ENCODE results near the gene PTRH2. TPM values are rescaled to one million over a fixed set of nuclear protein-coding genes. Genes with fewer than 3 reads are reported as not detected.

The PTRH2 gene
- total RNA-seq, 1 experiment from 2014 or later = 59.6 TPM

GRCh38 chr17:59727817-59728533 is 20.7 kb upstream of the PTRH2 start:
- Histone ChIP-seq H3K79me2 (ENCODE audit: insufficient read depth, low read length) (peaks cover 93% of the 10 kb centered on the region), H3K9ac (ENCODE audit: low read length) (no peak overlapping the region), H3K27me3 (ENCODE audit: insufficient read depth, low read length) (no peaks in the 10 kb centered on the region), H2AFZ (ENCODE audit: low read depth, low read length, poor library complexity, severe bottlenecking) (no peak overlapping the region), H4K20me1 (ENCODE audit: insufficient read depth) (peaks cover 9% of the 10 kb centered on the region), H3K4me3 (replicated peaks in 1 of 2; ENCODE audit: low read depth in 1 of 2, low read length in 2 of 2) (no peak overlapping the region), H3K9me3 (ENCODE audit: control insufficient read depth in 1 of 2, insufficient read depth in 1 of 2, low read depth in 1 of 2, low read length in 2 of 2) (no peaks in the 10 kb centered on the region), H3K27ac (ENCODE audit: low read depth, low read length) (no peak overlapping the region), H3K9me2 (ENCODE audit: insufficient read depth) (no peaks in the 10 kb centered on the region), H3K36me3 (ENCODE audit: control insufficient read depth in 1 of 2, insufficient read depth in 2 of 2, low read length in 2 of 2) (peaks cover 0 to 7% of the 10 kb centered on the region in 2 experiments; a peak in 1 of 4 replicates), H3K4me1 (ENCODE audit: control insufficient read depth in 1 of 2, insufficient read depth in 2 of 2, low read length in 2 of 2) (peaks cover 8 to 13% of the 10 kb centered on the region in 2 experiments), H3K4me2 (ENCODE audit: low read length) (no peak overlapping the region)
- ChIA-PET POLR2A (no interaction called here), RAD21 (ENCODE audit: low non-redundant PET in 1 of 2, low total read pairs in 2 of 2, uncharacterized antibody in 2 of 2, unreplicated experiment in 2 of 2) (no interaction called here), CTCF (no interaction called here)
- DNase-seq (ENCODE audit: low read depth, low spot score) (no peak), ATAC-seq (no peak)
- TF ChIP-seq ATF3 (IDR thresholded peaks at IDR 0.05) (no peak), POLR2AphosphoS5 (IDR thresholded peaks at IDR 0.05; ENCODE audit: low read depth, low read length) (no peak), CTCF (IDR thresholded peaks at IDR 0.05 in 2 of 3, conservative IDR thresholded peaks at IDR 0.05 in 1 of 3; ENCODE audit: borderline replicate concordance in 1 of 3, insufficient read depth in 1 of 3, low read depth in 2 of 3, low read length in 2 of 3) (no peak), FOSL1 (IDR thresholded peaks at IDR 0.05; ENCODE audit: low read depth) (no peak)
- BruUV-seq (replicated peaks) = no TSS peak
- intact Hi-C loops (cut with micrococcal nuclease) = no loop called here

- DNase-seq (ENCODE audit: low read depth, low spot score) = no peak
- H3K4me1 ChIP-seq (ENCODE audit: control insufficient read depth in 1 of 2, insufficient read depth in 2 of 2, low read length in 2 of 2) = peaks cover 8 to 13% of the 10 kb centered on the region in 2 experiments
- H3K4me2 ChIP-seq (ENCODE audit: low read length) = no peak overlapping the region
These were observed 18.5 kb upstream of the PTRH2 start for GRCh38 chr17:59725691-59726090.

More at GRCh38 chr17:59725691-59726090, 18.5 kb upstream of the PTRH2 start:
- no peak for ATAC-seq
- no peaks in the 10 kb centered on the region for H3K9me2 ChIP-seq (ENCODE audit: insufficient read depth)
- 0 out of 4 replicates have a peak, but pooled peaks cover 0 to 7% of the 10 kb centered on the region in 2 experiments for H3K36me3 ChIP-seq (ENCODE audit: control insufficient read depth in 1 of 2, insufficient read depth in 2 of 2, low read length in 2 of 2)
- peaks cover 95% of the 10 kb centered on the region for H3K79me2 ChIP-seq (ENCODE audit: insufficient read depth, low read length)
- POLR2A ChIA-PET = interaction anchor here (1.7 kb wide), 1 partner anchor 18 kb away, joined by 8 read pairs; the partner anchor contains the start of genes PTRH2 and VMP1
- H3K9ac ChIP-seq (ENCODE audit: low read length) = no peak overlapping the region
- intact Hi-C loops (cut with micrococcal nuclease) = no loop called here
- no peaks in the 10 kb centered on the region for H3K27me3 ChIP-seq (ENCODE audit: insufficient read depth, low read length)
- H3K27ac ChIP-seq (ENCODE audit: low read depth, low read length) = no peak overlapping the region
- no TSS peak for BruUV-seq (replicated peaks)
- no peak overlapping the region for H3K4me3 ChIP-seq (replicated peaks in 1 of 2; ENCODE audit: low read depth in 1 of 2, low read length in 2 of 2)
- no peaks in the 10 kb centered on the region for H3K9me3 ChIP-seq (ENCODE audit: control insufficient read depth in 1 of 2, insufficient read depth in 1 of 2, low read depth in 1 of 2, low read length in 2 of 2)
- RAD21 ChIA-PET (ENCODE audit: low non-redundant PET in 1 of 2, low total read pairs in 2 of 2, uncharacterized antibody in 2 of 2, unreplicated experiment in 2 of 2) = no interaction called here
- no peak overlapping the region for H2AFZ ChIP-seq (ENCODE audit: low read depth, low read length, poor library complexity, severe bottlenecking)
- no peak for TF ChIP-seq JUND (IDR thresholded peaks at IDR 0.05)
- peaks cover 12% of the 10 kb centered on the region for H4K20me1 ChIP-seq (ENCODE audit: insufficient read depth)
- CTCF ChIA-PET = no interaction called here
